ENCODE measurements around the gene C2orf15.

DNA sequence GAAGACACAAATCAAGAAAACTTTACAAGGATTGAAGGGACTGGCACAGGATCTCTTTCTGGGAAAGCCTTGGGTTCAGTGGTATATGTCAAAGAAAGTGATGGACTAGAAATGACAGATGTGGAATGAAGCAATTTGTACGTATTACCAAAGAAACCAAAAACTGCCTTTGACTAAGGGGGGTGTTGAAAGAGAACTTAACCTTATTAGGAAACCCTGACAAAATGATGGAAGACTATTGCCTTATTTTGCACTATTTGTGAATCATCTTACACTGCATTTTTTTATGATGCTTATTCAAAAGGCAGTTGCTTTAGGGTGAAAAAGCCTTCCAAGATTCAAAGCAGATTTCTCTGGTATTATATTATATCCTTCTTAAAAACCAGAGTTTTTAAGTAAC lies 9.2 kb downstream of the C2orf15 start:
- TF ChIP-seq, protein P1, sequence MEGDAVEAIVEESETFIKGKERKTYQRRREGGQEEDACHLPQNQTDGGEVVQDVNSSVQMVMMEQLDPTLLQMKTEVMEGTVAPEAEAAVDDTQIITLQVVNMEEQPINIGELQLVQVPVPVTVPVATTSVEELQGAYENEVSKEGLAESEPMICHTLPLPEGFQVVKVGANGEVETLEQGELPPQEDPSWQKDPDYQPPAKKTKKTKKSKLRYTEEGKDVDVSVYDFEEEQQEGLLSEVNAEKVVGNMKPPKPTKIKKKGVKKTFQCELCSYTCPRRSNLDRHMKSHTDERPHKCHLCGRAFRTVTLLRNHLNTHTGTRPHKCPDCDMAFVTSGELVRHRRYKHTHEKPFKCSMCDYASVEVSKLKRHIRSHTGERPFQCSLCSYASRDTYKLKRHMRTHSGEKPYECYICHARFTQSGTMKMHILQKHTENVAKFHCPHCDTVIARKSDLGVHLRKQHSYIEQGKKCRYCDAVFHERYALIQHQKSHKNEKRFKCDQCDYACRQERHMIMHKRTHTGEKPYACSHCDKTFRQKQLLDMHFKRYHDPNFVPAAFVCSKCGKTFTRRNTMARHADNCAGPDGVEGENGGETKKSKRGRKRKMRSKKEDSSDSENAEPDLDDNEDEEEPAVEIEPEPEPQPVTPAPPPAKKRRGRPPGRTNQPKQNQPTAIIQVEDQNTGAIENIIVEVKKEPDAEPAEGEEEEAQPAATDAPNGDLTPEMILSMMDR (IDR thresholded peaks at IDR 0.05): no peak
- no peak for TF ChIP-seq POLR2A (IDR thresholded peaks at IDR 0.05)
- no peak for TF ChIP-seq POLR2AphosphoS5 (IDR thresholded peaks at IDR 0.05)
- TF ChIP-seq EP300 (IDR thresholded peaks at IDR 0.05): no peak

Measured in upper lobe of left lung (tissue), 4 donors.